ENCODE results near the gene PCOLCE2.
A peak's percentile ranks its signal among the peaks of the same experiment; 100 is the strongest.

Gene PCOLCE2

GRCh38 chr3:142815803-142816202 lies 73.1 kb downstream of the PCOLCE2 start:
- Histone ChIP-seq H3K4me3 (ENCODE audit: low read length in 2 of 2) (peak overlapping the region in 1 of 2 donors; percentile 5), H3K36me3 (replicated peaks in 1 of 2; ENCODE audit: control insufficient read depth in 2 of 2, insufficient read depth in 2 of 2, low read length in 2 of 2) (no peaks in the 10 kb centered on the region), H2BK5ac (ENCODE audit: low read length) (no peak overlapping the region), H3K27me3 (ENCODE audit: control insufficient read depth in 3 of 3, insufficient read depth in 3 of 3, low read depth in 1 of 3, low read length in 3 of 3) (no peaks in the 10 kb centered on the region), H4K91ac (ENCODE audit: low read depth, low read length, poor library complexity) (no peak overlapping the region), H3K9me3 (replicated peaks in 1 of 2; ENCODE audit: control insufficient read depth in 2 of 2, insufficient read depth in 1 of 2, low read depth in 1 of 2, low read length in 2 of 2) (no peaks in the 10 kb centered on the region), H2BK12ac (ENCODE audit: low read length) (no peak overlapping the region), H3K18ac (ENCODE audit: low read length) (no peak overlapping the region), H3K14ac (ENCODE audit: low read length) (no peak overlapping the region), H3K4me1 (ENCODE audit: control insufficient read depth in 2 of 2, insufficient read depth in 1 of 2, low read depth in 1 of 2, low read length in 2 of 2) (no peaks in the 10 kb centered on the region), H2AFZ (ENCODE audit: low read length) (no peak overlapping the region), H3K23ac (ENCODE audit: low read depth, low read length, poor library complexity) (no peak overlapping the region), H2BK120ac (ENCODE audit: low read depth, low read length) (no peak overlapping the region), H3K4me2 (ENCODE audit: insufficient read depth, low read length, poor library complexity, severe bottlenecking) (no peak overlapping the region), H3K9ac (ENCODE audit: low read depth, low read length, poor library complexity) (no peak overlapping the region), H4K8ac (ENCODE audit: low read depth, low read length) (no peak overlapping the region), H3K27ac (replicated peaks; ENCODE audit: low read length) (no peak overlapping the region), H3K79me1 (ENCODE audit: low read depth, low read length) (no peaks in the 10 kb centered on the region), H2BK15ac (ENCODE audit: low read length) (no peak overlapping the region), H2AK5ac (ENCODE audit: low read depth, low read length) (no peak overlapping the region), H3K4ac (ENCODE audit: low read length) (no peak overlapping the region)
- WGBS, 2 donors (ENCODE audit: extremely low coverage in 2 of 2, insufficient read length in 2 of 2, insufficient replicate concordance in 1 of 2), result no CpG with 5 or more reads among the region's 6 CpGs
- DNase-seq (ENCODE audit: low spot score), result no peak

GRCh38 chr3:142809259-142809658 lies 79.6 kb downstream of the PCOLCE2 start:
- Histone ChIP-seq H3K27me3 (ENCODE audit: control insufficient read depth in 3 of 3, insufficient read depth in 3 of 3, low read depth in 1 of 3, low read length in 3 of 3) (no peaks in the 10 kb centered on the region), H2BK12ac (ENCODE audit: low read length) (no peak overlapping the region), H2AK5ac (ENCODE audit: low read depth, low read length) (no peak overlapping the region), H2BK120ac (ENCODE audit: low read depth, low read length) (no peak overlapping the region), H3K79me1 (ENCODE audit: low read depth, low read length) (no peaks in the 10 kb centered on the region), H4K91ac (ENCODE audit: low read depth, low read length, poor library complexity) (no peak overlapping the region), H3K36me3 (replicated peaks in 1 of 2; ENCODE audit: control insufficient read depth in 2 of 2, insufficient read depth in 2 of 2, low read length in 2 of 2) (peaks cover 0 to 23% of the 10 kb centered on the region in 2 donors), H3K4me1 (ENCODE audit: control insufficient read depth in 2 of 2, insufficient read depth in 1 of 2, low read depth in 1 of 2, low read length in 2 of 2) (peaks cover 0 to 10% of the 10 kb centered on the region in 2 donors), H3K14ac (ENCODE audit: low read length) (peak overlapping the region; percentile 6), H2BK15ac (ENCODE audit: low read length) (no peak overlapping the region), H3K23ac (ENCODE audit: low read depth, low read length, poor library complexity) (no peak overlapping the region), H3K9ac (ENCODE audit: low read depth, low read length, poor library complexity) (no peak overlapping the region), H3K4me2 (ENCODE audit: insufficient read depth, low read length, poor library complexity, severe bottlenecking) (no peak overlapping the region), H4K8ac (ENCODE audit: low read depth, low read length) (no peak overlapping the region), H3K4me3 (ENCODE audit: low read length in 2 of 2) (no peak overlapping the region), H3K27ac (replicated peaks; ENCODE audit: low read length) (no peak overlapping the region), H2BK5ac (ENCODE audit: low read length) (no peak overlapping the region), H3K4ac (ENCODE audit: low read length) (no peak overlapping the region), H3K9me3 (replicated peaks in 1 of 2; ENCODE audit: control insufficient read depth in 2 of 2, insufficient read depth in 1 of 2, low read depth in 1 of 2, low read length in 2 of 2) (no peaks in the 10 kb centered on the region), H2AFZ (ENCODE audit: low read length) (no peak overlapping the region), H3K18ac (ENCODE audit: low read length) (no peak overlapping the region)
- no peak for DNase-seq (ENCODE audit: low spot score)
- no CpG with 5 or more reads among the region's 3 CpGs for WGBS, 2 donors (ENCODE audit: extremely low coverage in 2 of 2, insufficient read length in 2 of 2, insufficient replicate concordance in 1 of 2)

DNA sequence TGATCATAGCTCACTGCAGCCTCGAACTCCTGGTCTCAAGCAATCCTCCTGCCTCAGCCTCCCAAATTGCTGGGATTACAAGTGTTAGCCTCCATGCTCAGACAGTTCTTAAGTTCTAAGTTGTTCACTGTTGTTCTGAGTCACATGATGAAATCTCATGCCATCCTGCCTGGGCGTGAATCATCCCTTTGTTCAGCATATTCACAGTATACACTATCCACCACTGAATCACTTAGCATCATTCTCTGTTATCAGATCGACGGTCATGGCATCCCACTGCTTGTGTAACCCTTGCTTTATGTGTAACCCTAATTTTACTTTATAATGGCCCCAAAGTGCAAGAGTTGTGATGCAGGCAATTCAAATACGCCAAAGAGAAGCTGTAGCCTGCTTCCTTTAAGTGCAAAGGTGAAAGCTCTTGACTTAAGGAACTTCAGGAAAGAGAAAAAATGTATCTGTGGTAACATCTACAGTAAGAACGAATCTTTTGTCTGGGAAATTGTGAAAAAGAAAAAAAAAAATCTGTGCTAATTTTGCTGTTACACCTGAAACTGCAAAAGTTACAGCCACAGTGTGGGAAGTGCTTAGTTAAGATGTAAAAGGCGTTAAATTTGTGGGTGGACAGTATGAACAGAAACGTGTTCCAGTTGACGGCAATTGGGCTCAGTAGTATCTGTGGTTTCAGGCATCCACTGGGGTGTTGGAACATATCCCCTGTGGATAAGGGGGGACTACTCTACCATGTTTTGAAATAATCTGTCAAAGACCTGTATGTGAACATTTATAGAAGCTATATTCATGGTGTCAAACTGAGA lies 80.6 kb downstream of the PCOLCE2 start:
- H2AK5ac ChIP-seq (ENCODE audit: low read depth, low read length), result no peak overlapping the region
- H3K9ac ChIP-seq (ENCODE audit: low read depth, low read length, poor library complexity), result no peak overlapping the region
- H2BK12ac ChIP-seq (ENCODE audit: low read length), result no peak overlapping the region
- H3K4me3 ChIP-seq (ENCODE audit: low read length in 2 of 2), result no peak overlapping the region
- no peak overlapping the region for H3K18ac ChIP-seq (ENCODE audit: low read length)
- H2BK15ac ChIP-seq (ENCODE audit: low read length), result no peak overlapping the region
- no peak overlapping the region for H3K23ac ChIP-seq (ENCODE audit: low read depth, low read length, poor library complexity)
- no peaks in the 10 kb centered on the region for H3K27me3 ChIP-seq (ENCODE audit: control insufficient read depth in 3 of 3, insufficient read depth in 3 of 3, low read depth in 1 of 3, low read length in 3 of 3)
- H3K27ac ChIP-seq (replicated peaks; ENCODE audit: low read length), result no peak overlapping the region
- no peak overlapping the region for H4K8ac ChIP-seq (ENCODE audit: low read depth, low read length)
- no peak overlapping the region for H2BK120ac ChIP-seq (ENCODE audit: low read depth, low read length)
- peaks cover 0 to 10% of the 10 kb centered on the region in 2 donors for H3K4me1 ChIP-seq (ENCODE audit: control insufficient read depth in 2 of 2, insufficient read depth in 1 of 2, low read depth in 1 of 2, low read length in 2 of 2)
- no peak overlapping the region for H2BK5ac ChIP-seq (ENCODE audit: low read length)
- peak overlapping the region; percentile 5 for H2AFZ ChIP-seq (ENCODE audit: low read length)
- no peak for DNase-seq (ENCODE audit: low spot score)
- WGBS, 2 donors (ENCODE audit: extremely low coverage in 2 of 2, insufficient read length in 2 of 2, insufficient replicate concordance in 1 of 2), result no CpG with 5 or more reads among the region's 9 CpGs
- H4K91ac ChIP-seq (ENCODE audit: low read depth, low read length, poor library complexity), result no peak overlapping the region
- H3K9me3 ChIP-seq (replicated peaks in 1 of 2; ENCODE audit: control insufficient read depth in 2 of 2, insufficient read depth in 1 of 2, low read depth in 1 of 2, low read length in 2 of 2), result no peaks in the 10 kb centered on the region
- peaks cover 0 to 23% of the 10 kb centered on the region in 2 donors for H3K36me3 ChIP-seq (replicated peaks in 1 of 2; ENCODE audit: control insufficient read depth in 2 of 2, insufficient read depth in 2 of 2, low read length in 2 of 2)
- no peak overlapping the region for H3K4ac ChIP-seq (ENCODE audit: low read length)
- no peak overlapping the region for H3K14ac ChIP-seq (ENCODE audit: low read length)
- H3K4me2 ChIP-seq (ENCODE audit: insufficient read depth, low read length, poor library complexity, severe bottlenecking), result no peak overlapping the region
- no peaks in the 10 kb centered on the region for H3K79me1 ChIP-seq (ENCODE audit: low read depth, low read length)

- H3K36me3 ChIP-seq (replicated peaks in 1 of 2; ENCODE audit: control insufficient read depth in 2 of 2, insufficient read depth in 2 of 2, low read length in 2 of 2), result peaks cover 0 to 26% of the 10 kb centered on the region in 2 donors
- no peak overlapping the region for H2AFZ ChIP-seq (ENCODE audit: low read length)
- H2BK5ac ChIP-seq (ENCODE audit: low read length), result no peak overlapping the region
- H3K18ac ChIP-seq (ENCODE audit: low read length), result no peak overlapping the region
- no peak overlapping the region for H3K4me2 ChIP-seq (ENCODE audit: insufficient read depth, low read length, poor library complexity, severe bottlenecking)
- H3K9me3 ChIP-seq (replicated peaks in 1 of 2; ENCODE audit: control insufficient read depth in 2 of 2, insufficient read depth in 1 of 2, low read depth in 1 of 2, low read length in 2 of 2), result no peaks in the 10 kb centered on the region
- H3K27ac ChIP-seq (replicated peaks; ENCODE audit: low read length), result no peak overlapping the region
- H3K14ac ChIP-seq (ENCODE audit: low read length), result no peak overlapping the region
- no peaks in the 10 kb centered on the region for H3K4me1 ChIP-seq (ENCODE audit: control insufficient read depth in 2 of 2, insufficient read depth in 1 of 2, low read depth in 1 of 2, low read length in 2 of 2)
- no peak overlapping the region for H3K23ac ChIP-seq (ENCODE audit: low read depth, low read length, poor library complexity)
- no peak overlapping the region for H2BK15ac ChIP-seq (ENCODE audit: low read length)
- no peak overlapping the region for H3K4me3 ChIP-seq (ENCODE audit: low read length in 2 of 2)
- H4K91ac ChIP-seq (ENCODE audit: low read depth, low read length, poor library complexity), result no peak overlapping the region
- H2BK12ac ChIP-seq (ENCODE audit: low read length), result no peak overlapping the region
- no peaks in the 10 kb centered on the region for H3K79me1 ChIP-seq (ENCODE audit: low read depth, low read length)
- H2BK120ac ChIP-seq (ENCODE audit: low read depth, low read length), result no peak overlapping the region
- H4K8ac ChIP-seq (ENCODE audit: low read depth, low read length), result no peak overlapping the region
- no peak overlapping the region for H2AK5ac ChIP-seq (ENCODE audit: low read depth, low read length)
- no peak overlapping the region for H3K9ac ChIP-seq (ENCODE audit: low read depth, low read length, poor library complexity)
- no peak overlapping the region for H3K4ac ChIP-seq (ENCODE audit: low read length)
- no peak for DNase-seq (ENCODE audit: low spot score)
- WGBS, 2 donors (ENCODE audit: extremely low coverage in 2 of 2, insufficient read length in 2 of 2, insufficient replicate concordance in 1 of 2), result no CpG with 5 or more reads among the region's 1 CpG
- H3K27me3 ChIP-seq (ENCODE audit: control insufficient read depth in 3 of 3, insufficient read depth in 3 of 3, low read depth in 1 of 3, low read length in 3 of 3), result no peaks in the 10 kb centered on the region
Measured at GRCh38 chr3:142802891-142803290, 86.0 kb downstream of the PCOLCE2 start.
